ENCODE measurements around the gene TMEM38B.
"Not testable (repeated sequence)": the region's sequence is repeated elsewhere in the genome, so short reads cannot be mapped to it uniquely, and the experiment has no call there.

TMEM38B gene

DNA sequence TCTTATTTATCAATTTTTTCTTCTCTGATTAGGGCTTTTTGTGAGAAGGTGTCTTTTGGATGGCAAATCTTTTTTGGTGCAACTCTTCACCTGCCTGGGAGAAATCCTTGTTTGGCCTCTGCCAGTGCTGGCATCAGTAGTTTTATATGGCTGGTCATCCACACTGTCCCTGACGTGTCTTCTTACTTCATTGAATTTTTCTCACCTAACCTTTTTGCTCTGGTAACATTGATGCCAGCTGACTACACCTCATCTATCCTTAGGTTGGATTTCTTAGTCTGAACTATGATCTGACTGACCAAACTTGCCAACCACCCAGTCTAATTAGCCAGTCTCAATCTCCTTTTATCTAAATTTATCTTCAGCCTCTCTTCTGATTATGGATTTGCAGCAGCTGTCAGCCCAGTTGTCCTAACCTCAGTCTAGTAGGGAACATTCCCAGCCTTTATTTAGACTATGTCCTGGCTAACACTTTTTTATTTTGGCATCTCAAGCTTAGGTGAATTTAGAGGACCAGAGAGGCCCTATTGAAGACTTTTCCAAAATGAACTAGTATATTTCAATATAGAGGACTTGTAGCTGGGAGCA lies 10.6 kb upstream of the TMEM38B start:
- DNase-seq: no peak

DNA sequence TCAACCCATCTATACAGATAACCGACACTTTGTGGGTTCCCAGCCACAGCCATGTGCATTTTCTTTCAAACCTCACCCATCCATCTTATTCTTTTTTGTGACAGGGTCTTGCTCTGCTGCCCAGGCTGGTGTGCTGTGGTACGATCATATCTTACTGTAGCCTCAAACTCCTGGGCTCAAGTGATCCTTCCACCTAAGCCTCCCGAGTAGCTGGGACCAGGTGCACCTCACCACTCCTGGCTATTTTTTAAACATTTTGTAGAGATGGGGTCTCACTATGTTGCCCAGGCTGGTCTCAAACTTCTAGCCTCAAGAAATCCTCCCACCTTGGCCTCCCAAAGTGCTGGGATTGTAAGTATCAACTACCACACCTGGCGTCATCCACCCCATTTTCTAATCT lies 7.4 kb upstream of the TMEM38B start:
- no peak for DNase-seq

DNA sequence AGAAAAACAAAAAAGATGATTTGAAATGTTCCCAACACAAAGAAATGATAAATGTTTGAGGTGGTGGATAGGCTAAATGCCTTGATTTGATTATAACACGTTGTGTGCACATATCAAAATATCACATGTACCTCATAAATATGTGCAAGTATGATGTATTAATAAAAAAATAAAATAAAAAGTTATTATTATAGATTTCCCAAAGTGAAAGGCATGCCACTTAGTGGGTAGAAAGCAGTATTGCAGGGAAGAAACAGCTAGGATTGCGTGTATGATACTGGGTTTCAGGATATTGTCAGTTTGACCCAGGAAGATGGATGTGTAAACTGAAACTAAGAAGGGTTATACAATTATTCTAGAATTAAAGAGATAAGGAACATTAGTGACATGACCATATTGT lies 3.6 kb upstream of the TMEM38B start:
- DNase-seq: no peak

DNA sequence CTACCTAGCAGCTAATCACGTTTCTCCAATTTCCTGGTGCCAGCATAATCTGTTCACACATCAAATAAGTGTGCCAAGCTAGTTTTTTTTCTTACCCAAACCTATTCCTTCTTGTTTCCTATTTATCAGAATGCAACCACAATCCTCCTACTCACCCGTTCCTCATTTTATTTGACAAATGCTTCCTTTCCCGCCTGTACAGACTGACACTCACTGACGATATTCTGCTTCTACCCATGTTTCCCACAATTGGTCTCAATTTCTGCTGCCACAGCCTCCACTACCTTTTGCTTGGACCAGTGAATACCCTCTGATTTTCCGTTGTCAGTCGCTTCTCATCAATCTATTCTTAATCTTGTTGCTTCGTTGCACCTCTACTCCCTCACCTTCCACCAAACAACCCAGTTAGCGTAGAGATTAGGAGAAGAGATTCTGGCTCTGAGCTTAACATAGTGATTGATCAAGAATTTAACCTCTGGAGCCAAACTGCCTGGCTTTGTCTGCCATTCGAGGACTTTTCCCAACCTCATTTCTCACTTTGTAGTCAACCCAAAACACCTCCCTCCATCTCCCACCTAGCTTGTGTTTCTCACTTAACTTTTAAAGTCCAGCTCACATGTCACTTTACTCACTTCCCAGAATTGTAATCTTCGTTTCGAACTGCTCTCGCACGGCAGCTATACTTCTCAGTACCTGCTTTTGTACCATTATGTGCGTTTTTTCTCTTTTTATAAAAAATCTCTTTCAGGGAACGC lies 729 bp upstream of the TMEM38B start:
- no peak for DNase-seq

DNA sequence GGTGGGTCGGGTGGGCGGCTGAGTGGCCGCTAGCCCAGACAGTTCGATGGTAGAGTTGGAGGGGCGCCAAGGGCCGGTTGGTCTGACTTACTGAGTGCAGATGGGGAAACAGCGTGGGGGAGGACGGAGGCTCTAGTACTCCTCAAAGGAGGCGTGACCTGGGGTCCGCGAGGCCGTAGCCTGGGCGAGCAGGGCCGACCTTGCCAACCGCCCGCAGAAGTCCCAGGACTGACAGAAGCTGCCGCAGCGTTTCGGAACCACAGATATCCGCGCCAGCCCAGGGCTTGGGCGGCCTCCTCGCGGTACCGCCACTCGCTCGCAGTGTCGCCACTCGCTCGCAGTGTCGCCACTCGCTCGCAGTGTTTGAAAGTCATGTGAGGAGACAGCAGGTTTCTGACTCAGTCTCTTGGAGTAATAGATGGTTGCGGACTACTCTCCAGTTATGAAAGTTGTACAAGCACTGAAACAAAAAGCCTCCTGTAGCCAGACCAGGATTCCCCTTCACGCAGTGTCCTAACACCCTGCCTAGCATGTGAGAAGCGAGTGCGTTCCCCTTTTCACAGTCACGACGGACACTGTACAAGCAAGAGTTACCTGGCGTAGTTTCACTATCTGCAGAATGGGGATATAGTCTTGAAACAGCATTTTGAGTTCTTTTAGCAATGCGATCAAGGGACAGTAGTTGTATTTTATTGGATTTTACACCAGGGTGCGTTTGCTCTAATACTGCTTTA lies 674 bp downstream of the TMEM38B start:
- DNase-seq: peak in 1 of 2 experiments; percentile 42

DNA sequence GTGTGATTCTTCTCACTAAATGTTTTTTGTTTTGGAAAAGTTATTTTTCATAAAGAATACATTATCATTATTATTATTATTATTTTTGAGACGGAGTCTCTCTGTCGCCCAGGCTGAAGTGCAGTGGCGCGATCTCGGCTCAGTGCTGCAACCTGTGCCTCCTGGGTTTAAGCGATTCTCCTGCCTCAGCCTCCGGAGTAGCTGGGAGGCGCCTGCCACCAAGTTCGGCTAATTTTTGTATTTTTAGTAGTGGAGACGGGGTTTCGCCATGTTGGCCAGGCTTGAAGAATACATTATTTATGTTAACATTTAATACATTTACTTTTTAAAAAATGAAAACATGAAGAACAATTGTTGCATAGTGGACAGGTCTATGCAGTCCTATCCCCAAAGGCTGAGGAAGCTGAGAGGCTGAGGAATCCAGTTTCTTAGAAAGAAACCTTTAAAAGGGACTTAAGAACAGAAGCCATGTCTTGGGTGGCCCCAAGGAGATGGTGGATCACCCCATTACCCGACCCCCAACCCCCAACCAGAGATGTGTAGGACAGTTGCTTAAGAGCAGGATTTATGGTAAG lies 2.0 kb downstream of the TMEM38B start:
- no peak for DNase-seq

DNA sequence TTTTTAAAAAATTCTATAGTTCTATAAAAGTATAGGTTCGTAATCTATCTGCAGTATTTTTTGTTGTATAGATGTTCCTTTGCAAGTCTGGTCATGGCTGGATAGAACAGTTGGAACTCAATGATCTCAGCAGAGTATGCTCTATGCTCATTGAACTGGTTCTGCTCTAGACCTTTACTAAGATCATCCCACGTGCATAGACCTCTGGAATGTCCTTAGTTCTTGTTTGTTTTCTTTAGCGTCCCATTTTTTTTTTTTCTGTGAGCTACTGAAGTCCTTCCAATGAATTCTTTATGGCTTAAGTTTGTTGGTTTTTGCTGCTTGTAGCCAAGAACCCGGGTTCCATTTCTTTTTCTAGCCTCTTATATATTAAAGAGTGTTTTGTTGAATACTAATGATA lies 3.5 kb downstream of the TMEM38B start:
- DNase-seq: no peak

DNA sequence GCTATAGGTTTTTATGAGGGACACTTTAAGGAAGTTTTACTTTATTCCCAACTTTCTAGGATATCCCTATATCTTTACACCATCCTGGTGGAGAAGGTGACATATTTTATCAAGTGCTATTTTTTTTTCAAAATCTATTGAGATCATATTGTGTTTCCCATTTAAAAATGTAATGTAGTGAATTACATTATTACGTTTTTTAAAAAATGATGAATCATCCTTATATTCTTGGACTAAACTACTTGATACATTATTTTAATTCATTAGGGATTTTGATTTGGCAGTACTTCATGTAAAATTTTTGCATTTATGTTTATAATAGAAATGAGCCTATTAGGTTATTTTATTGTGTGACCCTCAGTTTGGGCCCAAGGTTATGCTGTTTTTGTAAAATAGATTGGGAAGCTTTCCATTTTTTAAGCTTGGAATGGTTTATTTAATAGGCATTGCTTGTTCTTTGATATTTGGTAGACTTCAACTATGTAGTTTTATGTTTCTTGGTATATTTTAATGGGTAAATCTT lies 4.1 kb downstream of the TMEM38B start:
- no peak for DNase-seq

DNA sequence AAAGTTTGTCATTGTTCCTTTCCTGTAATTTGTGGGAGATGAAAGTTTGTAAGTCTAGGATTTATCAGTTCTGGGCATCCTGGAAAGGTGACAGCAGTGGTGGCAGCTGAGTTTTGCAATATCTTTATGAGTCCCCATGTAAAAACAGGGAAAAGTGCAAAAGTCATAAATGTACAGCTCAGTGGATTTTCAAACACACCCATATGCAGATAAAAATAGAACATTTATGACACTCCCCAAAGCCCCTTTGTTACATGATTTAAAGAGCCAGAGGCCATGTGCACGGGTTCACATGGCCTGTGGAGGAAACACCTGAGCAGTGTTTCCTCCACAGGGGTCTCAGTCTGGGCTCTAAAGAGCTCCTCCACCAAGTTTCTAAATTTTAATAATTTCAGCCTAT lies 6.3 kb downstream of the TMEM38B start:
- DNase-seq: no peak

DNA sequence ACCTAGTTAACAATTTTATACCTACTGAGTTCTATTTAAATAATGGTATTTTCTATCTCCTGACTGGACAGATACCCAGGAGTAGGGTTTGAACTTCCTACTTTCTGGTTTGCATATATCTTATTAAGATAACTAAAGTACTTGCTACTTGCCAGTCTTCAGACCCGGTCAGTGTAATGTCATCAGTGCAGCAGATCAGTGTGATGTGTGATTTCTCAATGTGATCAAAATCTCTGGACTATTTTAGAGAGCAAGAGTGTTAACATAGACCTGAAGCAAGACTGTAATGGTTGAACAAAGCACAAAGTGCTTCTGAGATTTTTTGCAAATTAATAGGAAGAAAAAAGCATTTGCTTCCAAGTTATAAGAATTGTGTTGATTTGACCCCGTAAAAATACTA lies 6.8 kb downstream of the TMEM38B start:
- DNase-seq: no peak

DNA sequence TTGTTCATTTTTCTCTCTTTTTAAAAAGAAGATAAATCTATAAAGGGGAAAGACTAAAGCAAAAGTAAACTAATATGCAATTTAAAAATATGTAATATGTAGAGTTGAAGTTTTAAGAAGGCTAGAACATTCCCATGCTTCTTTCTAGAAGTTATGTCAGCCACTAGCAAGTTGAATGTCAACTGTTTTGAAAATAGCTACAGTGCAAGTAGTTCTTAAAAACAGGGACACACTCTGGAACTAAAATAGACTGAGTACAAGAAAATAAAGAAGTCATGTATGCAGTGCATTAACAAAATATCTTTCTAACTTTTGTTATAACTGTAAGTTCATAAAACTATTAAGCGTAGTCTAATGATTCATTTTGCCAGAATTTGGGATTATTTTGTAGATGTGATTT lies 7.9 kb downstream of the TMEM38B start:
- DNase-seq: no peak

DNA sequence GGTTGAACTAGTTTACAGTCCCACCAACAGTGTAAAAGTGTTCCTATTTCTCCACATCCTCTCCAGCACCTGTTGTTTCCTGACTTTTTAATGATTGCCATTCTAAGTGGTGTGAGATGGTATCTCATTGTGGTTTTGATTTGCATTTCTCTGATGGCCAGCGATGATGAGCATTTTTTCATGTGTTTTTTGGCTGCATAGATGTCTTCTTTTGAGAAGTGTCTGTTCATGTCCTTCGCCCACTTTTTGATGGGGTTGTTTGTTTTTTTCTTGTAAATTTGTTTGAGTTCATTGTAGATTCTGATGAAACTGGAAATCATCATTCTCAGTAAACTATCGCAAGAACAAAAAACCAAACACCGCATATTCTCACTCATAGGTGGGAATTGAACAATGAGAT lies 9.3 kb downstream of the TMEM38B start:
- not testable (repeated sequence) for DNase-seq

DNA sequence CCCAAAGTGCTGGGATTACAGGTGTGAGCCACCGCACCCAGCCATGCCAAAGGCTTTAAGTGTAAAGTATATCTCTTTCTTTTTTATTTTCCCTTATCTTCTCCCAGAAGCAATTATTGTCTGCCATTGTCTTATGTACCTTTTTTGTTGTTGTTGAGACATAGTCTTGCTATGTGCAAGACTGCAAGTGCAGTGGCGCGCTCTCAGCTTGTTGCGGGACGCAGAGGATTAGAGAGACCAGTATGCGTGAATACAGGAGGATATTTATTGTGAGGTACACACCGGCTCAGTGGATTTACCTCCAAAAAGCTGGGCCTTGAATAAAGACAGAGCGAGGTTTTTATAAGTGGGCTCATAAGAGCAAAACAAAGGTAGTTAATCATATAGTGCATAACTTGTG lies 11.8 kb downstream of the TMEM38B start:
- no peak for DNase-seq

DNA sequence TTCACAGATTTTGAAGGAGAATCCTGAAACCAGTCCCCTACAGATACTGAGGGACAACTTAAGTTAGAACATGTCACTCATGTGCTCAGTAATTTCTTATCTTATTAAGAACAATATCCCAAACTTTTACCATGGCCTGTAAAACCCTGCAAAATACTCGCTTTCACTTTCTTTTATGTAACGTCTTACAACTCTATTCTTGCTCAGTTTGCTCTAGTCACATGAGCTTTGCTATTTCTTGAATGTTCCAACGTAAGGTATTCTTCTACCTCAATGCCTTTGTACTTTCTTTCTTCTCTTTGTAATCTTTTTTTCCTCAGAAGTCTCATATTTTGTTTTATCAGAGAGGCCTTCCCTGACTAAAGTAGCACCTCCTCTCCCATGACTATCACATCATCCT lies 14.1 kb downstream of the TMEM38B start:
- DNase-seq: no peak

DNA sequence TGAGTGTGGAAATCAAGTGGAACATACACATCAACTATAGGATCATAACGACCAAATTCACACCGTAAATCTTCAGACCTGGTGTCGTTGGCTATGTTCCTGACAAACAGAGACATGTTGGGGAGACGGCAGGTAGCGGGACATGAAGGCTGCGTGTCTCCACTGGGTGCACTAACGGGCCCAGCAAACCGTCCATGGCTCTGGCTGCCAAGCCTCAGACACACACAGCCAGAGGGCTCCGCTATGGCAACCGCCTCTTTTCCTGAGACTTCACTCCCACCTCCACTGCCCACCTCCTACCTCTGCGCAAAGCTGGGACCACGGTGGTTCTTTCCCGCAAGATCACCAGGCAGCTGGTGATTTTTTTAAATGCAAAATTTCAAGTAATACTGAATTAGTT lies 16.3 kb downstream of the TMEM38B start:
- no peak for DNase-seq

DNA sequence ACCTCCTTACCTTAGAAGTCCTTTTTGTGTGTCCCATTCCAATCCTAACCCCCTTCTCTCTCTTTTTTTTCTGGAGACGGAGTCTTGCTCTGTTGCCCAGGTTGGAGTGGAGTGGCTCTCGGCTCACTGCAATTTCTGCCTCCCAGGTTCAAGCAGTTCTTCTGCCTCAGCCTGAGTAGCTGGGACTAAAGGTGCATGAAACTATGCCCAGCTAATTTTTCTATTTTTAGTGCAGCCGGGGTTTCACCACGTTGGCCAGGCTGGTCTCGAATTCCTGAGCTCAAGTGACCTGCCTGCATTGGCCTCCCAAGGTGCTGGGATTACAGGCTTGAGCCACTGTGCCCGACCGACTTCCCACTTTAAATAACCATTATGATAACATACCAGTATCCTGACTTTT lies 17.5 kb downstream of the TMEM38B start:
- no peak for DNase-seq

DNA sequence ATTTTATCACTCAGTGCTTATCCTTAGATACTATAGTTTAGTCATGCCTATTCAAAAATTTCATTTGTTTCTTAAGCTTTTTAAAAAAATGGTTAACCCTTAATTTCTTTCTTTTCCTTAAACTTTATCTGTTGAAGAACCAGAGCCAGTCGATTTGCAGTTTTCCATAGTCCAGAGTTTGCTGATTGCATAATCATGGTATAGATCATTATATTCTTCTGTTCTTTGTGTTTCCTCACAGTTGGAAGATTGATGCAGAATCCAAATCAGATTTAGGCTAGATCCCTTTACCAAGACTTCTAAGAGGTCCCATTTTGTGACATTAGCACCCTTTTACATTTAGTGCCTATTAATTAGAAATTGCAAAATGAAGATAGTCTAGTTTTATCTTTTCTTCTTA lies 18.0 kb downstream of the TMEM38B start:
- DNase-seq: no peak

DNA sequence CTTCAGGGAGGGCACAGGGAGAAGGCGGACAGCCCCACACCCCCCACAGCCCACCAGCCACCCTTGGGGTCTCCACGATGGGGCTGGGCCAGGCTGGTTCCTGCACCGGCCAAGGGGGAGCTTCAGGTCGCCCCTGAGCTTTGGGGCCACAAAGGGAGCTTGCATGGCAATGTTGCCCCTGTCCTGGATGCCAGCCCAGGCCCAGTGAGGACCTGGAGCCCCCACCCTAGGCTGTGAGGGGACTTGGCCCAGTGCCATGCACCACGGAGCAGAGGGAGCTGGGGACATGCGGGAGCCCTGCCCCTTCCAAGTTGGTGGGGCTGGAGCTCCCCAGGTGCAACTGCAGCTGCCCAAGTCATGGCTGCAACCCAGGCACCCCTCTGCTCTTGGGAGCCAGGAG lies 18.4 kb downstream of the TMEM38B start:
- no peak for DNase-seq

DNA sequence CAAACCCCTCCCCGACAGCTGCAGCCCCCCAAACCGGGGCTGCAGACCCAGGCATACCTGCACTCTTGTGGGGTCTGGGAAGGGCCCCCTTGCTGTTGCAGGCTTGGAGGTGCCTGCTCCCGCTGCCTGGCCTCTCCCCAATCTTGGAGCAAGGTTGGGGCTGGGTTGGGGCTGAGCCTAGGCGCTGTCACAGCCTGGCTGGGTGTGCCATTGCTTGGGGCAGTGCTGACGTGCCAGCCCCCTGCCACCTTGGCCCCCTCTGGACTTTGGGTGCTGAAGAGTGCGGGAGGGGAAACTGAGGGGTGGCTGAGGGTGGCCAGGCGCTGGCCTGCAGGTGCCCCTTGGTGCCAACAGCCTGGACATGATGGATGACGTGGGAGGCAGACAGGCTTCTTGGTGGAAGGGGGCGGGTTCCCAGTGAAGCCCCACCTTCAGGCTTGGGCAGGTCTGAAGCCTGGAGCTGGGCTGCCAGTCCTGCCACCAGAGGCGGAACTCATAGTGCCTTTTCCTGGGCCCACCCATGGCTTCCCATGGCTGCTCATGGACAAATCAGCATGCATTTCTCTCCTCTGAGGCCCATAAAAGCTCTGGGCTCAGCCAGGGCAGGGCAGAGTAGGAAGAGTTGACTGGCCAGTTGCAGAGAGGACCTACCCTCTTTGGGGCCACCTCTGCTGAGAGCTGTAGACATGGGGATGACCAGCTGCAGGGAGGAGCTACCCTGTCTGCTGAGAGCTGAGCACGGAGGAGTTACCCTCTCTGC lies 19.1 kb downstream of the TMEM38B start:
- no peak for DNase-seq

DNA sequence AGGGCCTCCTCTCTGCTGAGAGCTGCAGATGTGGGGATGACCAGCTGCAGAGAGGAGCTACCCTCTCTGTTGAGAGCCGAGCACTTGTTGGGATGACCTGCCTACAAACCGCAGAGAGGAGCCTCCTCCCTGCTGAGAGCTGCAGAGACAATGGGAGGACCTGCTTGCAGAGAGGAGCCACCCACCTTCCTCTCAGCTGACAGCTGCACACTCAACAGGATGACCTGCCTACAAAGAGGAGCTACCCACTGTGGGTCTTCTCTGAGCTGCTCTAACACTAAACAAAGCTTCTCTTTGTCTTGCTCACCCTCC lies 19.6 kb downstream of the TMEM38B start:
- DNase-seq: no peak

DNA sequence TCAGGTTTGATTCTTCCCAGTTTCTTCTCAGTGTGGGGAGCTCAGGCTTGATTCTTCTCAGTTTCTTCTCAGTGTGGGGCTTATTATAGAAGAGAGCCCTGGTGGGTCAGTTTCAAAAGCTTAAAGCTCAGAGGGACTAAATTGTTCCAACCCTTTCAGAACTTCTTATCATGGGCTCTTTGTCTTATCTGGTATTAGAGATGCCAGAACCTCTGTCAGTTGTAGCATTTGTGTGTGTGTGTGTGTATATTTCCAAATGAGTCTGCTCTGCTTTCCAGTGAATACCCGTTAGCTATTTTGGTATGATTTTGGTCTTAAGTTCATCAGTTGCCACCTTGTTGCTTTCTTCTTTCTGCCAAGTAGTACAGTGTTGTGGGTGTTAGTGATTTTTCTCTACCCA lies 21.8 kb downstream of the TMEM38B start:
- no peak for DNase-seq

DNA sequence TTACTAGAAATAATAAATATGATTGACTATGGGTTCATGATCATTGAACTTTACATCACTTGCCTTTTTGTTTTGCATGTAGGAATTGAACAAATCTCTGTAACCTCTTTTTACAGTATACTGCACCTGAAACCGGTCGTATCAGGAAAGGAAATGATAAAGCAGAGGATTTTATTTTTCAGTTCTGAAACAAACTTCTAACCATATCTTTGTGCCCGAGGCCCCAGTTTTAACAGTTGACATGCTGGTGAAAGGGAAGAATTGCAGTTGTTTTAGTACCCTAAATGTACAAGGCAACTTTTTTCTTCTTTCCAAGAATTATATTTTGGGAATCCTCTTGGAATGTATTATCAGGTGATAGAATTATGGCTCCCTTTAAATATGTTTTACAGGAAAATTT lies 27.8 kb downstream of the TMEM38B start:
- DNase-seq: no peak

DNA sequence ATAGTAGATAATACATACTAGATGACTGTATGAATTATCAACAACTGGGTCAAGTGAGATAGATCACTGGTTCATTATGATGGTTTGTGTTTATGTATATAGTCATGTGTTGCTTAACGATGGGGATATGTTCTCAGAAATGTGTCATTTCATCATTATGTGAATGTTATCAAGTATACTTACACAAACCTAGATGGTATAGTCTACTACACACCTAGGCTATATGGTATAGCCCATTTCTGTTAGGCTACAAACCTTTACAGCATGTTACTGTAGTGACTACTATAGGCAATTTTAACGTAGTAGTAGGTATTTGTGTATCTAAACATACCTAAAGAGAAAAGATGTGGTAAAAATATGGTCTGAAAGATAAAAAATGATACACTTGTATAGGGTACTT lies 31.0 kb downstream of the TMEM38B start:
- DNase-seq: no peak
